Neutrophil (primary cell): Measurements from ENCODE around the gene NR1D1.
A peak's percentile ranks its signal among the peaks of the same experiment; 100 is the strongest.

Source experiments
- H3K27ac ChIP-seq: fragments of 200-600 bp; sonication (generic); 2 replicates; pipeline ENCODE4 v1.5.1; 2016; ENCODE audit warnings: mild to moderate bottlenecking, moderate library complexity
- H3K27me3 ChIP-seq: fragments of 200-600 bp; sonication (generic); 2 replicates; pipeline ENCODE4 v1.6.0; 2016; ENCODE audit warnings: mild to moderate bottlenecking
- H3K36me3 ChIP-seq: fragments of 200-600 bp; sonication (generic); 2 replicates; pipeline ENCODE4 v1.5.1; 2017
- H3K4me1 ChIP-seq, 2 experiments: fragments of 200-600 bp in 1 of 2; sonication (generic) in 1 of 2; 1 replicate in 1 of 2; 2 replicates in 1 of 2; pipeline versions ENCODE4 v1.5.1 to v1.6.1; 2013 to 2016; ENCODE audit warnings: low read depth in 1 of 2, low read length in 1 of 2, mild to moderate bottlenecking in 1 of 2, moderate library complexity in 1 of 2; ENCODE audit not compliant: control insufficient read depth in 1 of 2, insufficient read depth in 1 of 2
- H3K4me3 ChIP-seq, 2 experiments: fragments of 200-600 bp in 1 of 2; sonication (generic) in 1 of 2; 1 replicate in 1 of 2; 2 replicates in 1 of 2; pipeline ENCODE4 v1.5.1; 2013 to 2016; ENCODE audit warnings: low read depth in 1 of 2, low read length in 1 of 2, mild to moderate bottlenecking in 1 of 2, moderate library complexity in 1 of 2
- H3K9me3 ChIP-seq: fragments of 200-600 bp; sonication (generic); 2 replicates; pipeline ENCODE4 v1.5.1; 2016
- CTCF ChIP-seq: fragments of 200-600 bp; sonication (generic); IDR thresholded peaks from 2 replicates; pipeline ENCODE4 v1.5.1; 2016; ENCODE audit warnings: antibody characterized with exemption

The NR1D1 gene

GRCh38 chr17:40134184-40134583 lies 33.8 kb upstream of the NR1D1 start:
- peaks cover 63 to 70% of the 10 kb centered on the region in 2 experiments for H3K4me1 ChIP-seq
- H3K27ac ChIP-seq: peak overlapping the region; percentile 96
- no peak overlapping the region for H3K4me3 ChIP-seq
- no peaks in the 10 kb centered on the region for H3K27me3 ChIP-seq
- no peaks in the 10 kb centered on the region for H3K9me3 ChIP-seq
- TF ChIP-seq CTCF: no peak
- peaks cover 79% of the 10 kb centered on the region for H3K36me3 ChIP-seq

- H3K4me1 ChIP-seq: peaks cover 75 to 77% of the 10 kb centered on the region in 2 experiments
- no peaks in the 10 kb centered on the region for H3K27me3 ChIP-seq
- peak overlapping the region; percentile 96 for H3K27ac ChIP-seq
- TF ChIP-seq CTCF: peak; percentile 21
- H3K36me3 ChIP-seq: peaks cover 86% of the 10 kb centered on the region
- no peaks in the 10 kb centered on the region for H3K9me3 ChIP-seq
- H3K4me3 ChIP-seq: peak overlapping the region; percentile 46 to 53
Measured at GRCh38 chr17:40130352-40131042, 30.1 kb upstream of the NR1D1 start.

- Histone ChIP-seq H3K36me3 (peaks cover 82% of the 10 kb centered on the region), H3K4me1 (peaks cover 70 to 80% of the 10 kb centered on the region in 2 experiments), H3K27ac (peak overlapping the region; percentile 96), H3K9me3 (no peaks in the 10 kb centered on the region), H3K4me3 (peak overlapping the region; percentile 46 to 53), H3K27me3 (no peaks in the 10 kb centered on the region)
- TF ChIP-seq CTCF: no peak
Measured at GRCh38 chr17:40129498-40129897, 29.1 kb upstream of the NR1D1 start.

GRCh38 chr17:40124279-40125141 lies 24.1 kb upstream of the NR1D1 start:
- Histone ChIP-seq H3K36me3 (peaks cover 46% of the 10 kb centered on the region), H3K9me3 (no peaks in the 10 kb centered on the region), H3K27ac (peak overlapping the region; percentile 99), H3K27me3 (no peaks in the 10 kb centered on the region), H3K4me3 (peak overlapping the region; percentile 96 to 99), H3K4me1 (peaks cover 51 to 69% of the 10 kb centered on the region in 2 experiments)
- no peak for TF ChIP-seq CTCF

GRCh38 chr17:40123811-40124114 lies 23.4 kb upstream of the NR1D1 start:
- H3K27ac ChIP-seq: peak overlapping the region; percentile 99
- H3K4me3 ChIP-seq: peak overlapping the region; percentile 96 to 99
- TF ChIP-seq CTCF: no peak
- H3K9me3 ChIP-seq: no peaks in the 10 kb centered on the region
- H3K27me3 ChIP-seq: no peaks in the 10 kb centered on the region
- H3K4me1 ChIP-seq: peaks cover 51 to 69% of the 10 kb centered on the region in 2 experiments
- H3K36me3 ChIP-seq: peaks cover 40% of the 10 kb centered on the region
